Measurements from ENCODE around the gene PTPN14. TPM values are rescaled to one million over a fixed set of nuclear protein-coding genes. Genes with fewer than 3 reads are reported as not detected.
"Not testable (repeated sequence)": the region's sequence is repeated elsewhere in the genome, so short reads cannot be mapped to it uniquely, and the experiment has no call there.

Gene PTPN14
- total RNA-seq, 6 experiments from 2014 or later = 1.6 to 4.6 (median 2.1) TPM

GRCh38 chr1:214510914-214511638 lies 40.3 kb downstream of the PTPN14 start:
- Histone ChIP-seq H3K27ac (no peak overlapping the region), H3K4me1 (no peaks in the 10 kb centered on the region), H3K4me3 (no peak overlapping the region), H3K36me3 (no peaks in the 10 kb centered on the region), H3K27me3 (no peaks in the 10 kb centered on the region), H3K9me3 (no peaks in the 10 kb centered on the region)
- TF ChIP-seq POLR2A (IDR thresholded peaks at IDR 0.05) (no peak), CTCF (IDR thresholded peaks at IDR 0.05) (no peak)
- no peak for DNase-seq
- 85% methylated on average over 6 of the region's 6 CpGs for WGBS (ENCODE audit: insufficient coverage, low coverage, low lambda C conversion rate, missing lambda C conversion rate)
- intact Hi-C loops (cut with DNase I) = no loop called here
- ATAC-seq = no peak

- no peaks in the 10 kb centered on the region for H3K9me3 ChIP-seq
- no peak overlapping the region for H3K4me3 ChIP-seq
- H3K4me1 ChIP-seq = no peaks in the 10 kb centered on the region
Measured at GRCh38 chr1:214510477-214510876, 40.9 kb downstream of the PTPN14 start.

GRCh38 chr1:214509622-214510021 lies 41.8 kb downstream of the PTPN14 start:
- H3K27ac ChIP-seq; H3K4me3 ChIP-seq; H3K9me3 ChIP-seq; intact Hi-C loops (cut with DNase I); ATAC-seq; DNase-seq; H3K36me3 ChIP-seq; H3K27me3 ChIP-seq; H3K4me1 ChIP-seq: not testable (repeated sequence)
- WGBS (ENCODE audit: insufficient coverage, low coverage, low lambda C conversion rate, missing lambda C conversion rate) = 90% methylated on average over 2 of the region's 3 CpGs

More at GRCh38 chr1:214510477-214510876, 40.9 kb downstream of the PTPN14 start:
- no peaks in the 10 kb centered on the region for H3K27me3 ChIP-seq
- ATAC-seq = no peak
- no peak for TF ChIP-seq CTCF (IDR thresholded peaks at IDR 0.05)
- TF ChIP-seq POLR2A (IDR thresholded peaks at IDR 0.05) = no peak
- intact Hi-C loops (cut with DNase I) = no loop called here
- no peak overlapping the region for H3K27ac ChIP-seq
- no peak for DNase-seq
- no peaks in the 10 kb centered on the region for H3K36me3 ChIP-seq

GRCh38 chr1:214506972-214507431 lies 44.4 kb downstream of the PTPN14 start:
- 29% methylated on average over 2 of the region's 2 CpGs for WGBS (ENCODE audit: insufficient coverage, low coverage, low lambda C conversion rate, missing lambda C conversion rate)
- DNase-seq = no peak
- ATAC-seq = peak in 3 of 4 donors; percentile 45 to 87 (median 57)
- H3K36me3 ChIP-seq = no peaks in the 10 kb centered on the region
- intact Hi-C loops (cut with DNase I) = no loop called here
- H3K4me3 ChIP-seq = no peak overlapping the region
- no peak for TF ChIP-seq CTCF (IDR thresholded peaks at IDR 0.05)
- no peak for TF ChIP-seq POLR2A (IDR thresholded peaks at IDR 0.05)
- no peak overlapping the region for H3K27ac ChIP-seq
- H3K9me3 ChIP-seq = no peaks in the 10 kb centered on the region
- H3K27me3 ChIP-seq = no peaks in the 10 kb centered on the region
- no peaks in the 10 kb centered on the region for H3K4me1 ChIP-seq

- no peak for TF ChIP-seq POLR2A (IDR thresholded peaks at IDR 0.05)
- TF ChIP-seq CTCF (IDR thresholded peaks at IDR 0.05) = no peak
- Histone ChIP-seq H3K9me3 (no peaks in the 10 kb centered on the region), H3K4me3 (no peak overlapping the region), H3K27me3 (no peaks in the 10 kb centered on the region), H3K36me3 (no peaks in the 10 kb centered on the region), H3K4me1 (no peaks in the 10 kb centered on the region), H3K27ac (no peak overlapping the region)
- DNase-seq (no peak), ATAC-seq (no peak)
- intact Hi-C loops (cut with DNase I) = no loop called here
- WGBS (ENCODE audit: insufficient coverage, low coverage, low lambda C conversion rate, missing lambda C conversion rate) = 32% methylated on average over 6 of the region's 8 CpGs
Measured at GRCh38 chr1:214505134-214505533, 46.3 kb downstream of the PTPN14 start.
